Endometrium (tissue), 2 donors: ENCODE data around the gene GRIK2.

Experiments used
- FAIRE-seq: peaks from 2 replicates; lab custom pipeline; 2012; peaks lifted over from hg19 to GRCh38; lab: Jason Lieb, UNC
- donor health status: control.
- donor health status: control.

GRIK2 gene

GRCh38 chr6:101883505-101883904 lies 490.0 kb downstream of the GRIK2 start:
- no peak for FAIRE-seq

- FAIRE-seq = no peak
Observed at GRCh38 chr6:101887532-101887931, 494.0 kb downstream of the GRIK2 start.

GRCh38 chr6:101907356-101908217 lies 514.1 kb downstream of the GRIK2 start:
- FAIRE-seq = no peak

- no peak for FAIRE-seq
Observed at GRCh38 chr6:101909366-101909765, 515.9 kb downstream of the GRIK2 start.

GRCh38 chr6:101912311-101912710 lies 518.8 kb downstream of the GRIK2 start:
- FAIRE-seq = no peak

GRCh38 chr6:101918471-101918870 lies 525.0 kb downstream of the GRIK2 start:
- FAIRE-seq = no peak

GRCh38 chr6:101921829-101922450 lies 528.4 kb downstream of the GRIK2 start:
- no peak for FAIRE-seq

- peak; percentile 83 for FAIRE-seq
Observed at GRCh38 chr6:101926149-101926925, 532.8 kb downstream of the GRIK2 start.

GRCh38 chr6:101931766-101932165 lies 538.3 kb downstream of the GRIK2 start:
- no peak for FAIRE-seq

GRCh38 chr6:101932704-101933103 lies 539.2 kb downstream of the GRIK2 start:
- FAIRE-seq = no peak

GRCh38 chr6:101935732-101936131 lies 542.2 kb downstream of the GRIK2 start:
- no peak for FAIRE-seq

- no peak for FAIRE-seq
Observed at GRCh38 chr6:101936516-101936915, 543.0 kb downstream of the GRIK2 start.

GRCh38 chr6:101937108-101937507 lies 543.6 kb downstream of the GRIK2 start:
- no peak for FAIRE-seq

- no peak for FAIRE-seq
Observed at GRCh38 chr6:101940391-101940790, 546.9 kb downstream of the GRIK2 start.

GRCh38 chr6:101956961-101957360 lies 563.5 kb downstream of the GRIK2 start:
- FAIRE-seq = no peak

GRCh38 chr6:101961357-101961756 lies 567.8 kb downstream of the GRIK2 start:
- no peak for FAIRE-seq

- FAIRE-seq = no peak
Observed at GRCh38 chr6:101980924-101981323, 587.4 kb downstream of the GRIK2 start.

GRCh38 chr6:101986476-101986875 lies 593.0 kb downstream of the GRIK2 start:
- no peak for FAIRE-seq

GRCh38 chr6:101992286-101992685 lies 598.8 kb downstream of the GRIK2 start:
- FAIRE-seq = no peak

GRCh38 chr6:101994521-101994920 lies 601.0 kb downstream of the GRIK2 start:
- no peak for FAIRE-seq

- no peak for FAIRE-seq
Observed at GRCh38 chr6:102015431-102015830, 621.9 kb downstream of the GRIK2 start.

GRCh38 chr6:102022281-102022680 lies 628.8 kb downstream of the GRIK2 start:
- FAIRE-seq = no peak

- FAIRE-seq = no peak
Observed at GRCh38 chr6:102022803-102023202, 629.3 kb downstream of the GRIK2 start.
